Esophagus mucosa (tissue), 1 donor: Measurements from ENCODE around the gene SOHLH1. TPM values are rescaled to one million over a fixed set of nuclear protein-coding genes. Genes with fewer than 3 reads are reported as not detected.
"Not testable (repeated sequence)": the region's sequence is repeated elsewhere in the genome, so short reads cannot be mapped to it uniquely, and the experiment has no call there.

Experiments
- ATAC-seq: fragments of 200-7000 bp; cut with Tn5 transposase; one replicate; pipeline ENCODE4 v1.9.1; 2020
- total RNA-seq: library from RNA; stranded (reverse); gene quantifications from one replicate; pipeline ENCODE4 v1.2.4, GENCODE V29; 2023
- donor health status: DM: yes; HTN: yes; CAD: no.

Gene SOHLH1
- total RNA-seq, 1 donor from 2014 or later, result not detected

- ATAC-seq, result no peak
These were observed 22.4 kb downstream of the SOHLH1 start for GRCh38 chr9:135676891-135677290.

DNA sequence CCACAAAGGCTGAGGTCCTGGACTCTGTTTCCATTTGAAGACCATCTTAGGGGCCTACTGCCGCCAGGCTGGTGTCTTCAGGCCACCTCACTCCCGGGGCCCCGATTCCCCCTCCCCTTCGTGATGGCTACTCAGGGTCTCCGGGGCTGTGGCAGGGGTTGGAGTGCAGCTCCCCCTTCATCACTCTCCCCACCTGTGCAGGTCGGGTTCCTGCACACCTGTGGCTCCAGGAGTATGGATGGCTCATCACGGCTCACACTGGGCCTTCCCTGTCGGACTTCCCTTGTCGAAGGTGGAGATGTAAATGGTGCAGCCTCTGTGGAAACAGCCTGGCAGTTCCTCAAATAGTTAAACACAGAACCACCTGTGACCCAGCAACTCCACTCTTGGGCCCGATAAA is 24.3 kb downstream of the SOHLH1 start:
- ATAC-seq, result no peak

DNA sequence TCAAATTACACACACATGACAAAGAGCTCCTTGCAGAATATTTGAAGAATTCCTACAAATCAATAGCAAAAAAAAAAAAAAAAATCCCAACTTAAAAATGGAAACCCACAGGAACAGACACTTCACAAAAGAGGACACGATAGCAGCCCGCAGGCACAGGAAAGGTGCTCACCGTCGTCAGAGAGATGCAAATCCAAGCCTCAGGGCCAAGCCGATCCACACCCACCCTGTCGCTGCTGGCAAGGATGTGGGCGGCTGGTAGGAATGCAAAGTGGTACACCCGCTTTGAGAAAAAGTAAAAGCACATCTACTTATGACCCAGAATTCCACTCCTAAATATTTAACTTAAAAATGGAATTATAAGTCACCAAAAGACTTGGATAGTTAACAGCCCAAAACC is 25.3 kb downstream of the SOHLH1 start:
- ATAC-seq, result no peak

DNA sequence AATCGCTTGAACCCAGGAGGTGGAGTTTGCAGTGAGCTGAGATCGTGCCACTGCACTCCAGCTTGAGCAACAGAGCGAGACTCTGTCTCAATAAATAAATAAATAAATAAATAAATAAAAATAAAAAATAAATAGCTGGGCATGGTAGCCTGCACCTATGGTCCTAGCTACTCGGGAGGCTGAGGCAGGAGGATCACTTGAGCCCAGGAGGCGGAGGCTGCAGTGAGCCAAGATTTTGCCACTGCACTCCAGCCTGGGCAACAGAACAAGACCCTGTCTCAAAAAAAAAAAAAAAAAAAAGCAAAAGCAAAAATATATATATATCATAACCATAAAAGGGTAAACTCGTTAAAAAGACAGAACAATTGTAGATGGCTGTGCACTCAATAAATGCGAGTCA is 26.5 kb downstream of the SOHLH1 start:
- not testable (repeated sequence) for ATAC-seq

GRCh38 chr9:135671591-135672041 is 27.7 kb downstream of the SOHLH1 start:
- no peak for ATAC-seq

DNA sequence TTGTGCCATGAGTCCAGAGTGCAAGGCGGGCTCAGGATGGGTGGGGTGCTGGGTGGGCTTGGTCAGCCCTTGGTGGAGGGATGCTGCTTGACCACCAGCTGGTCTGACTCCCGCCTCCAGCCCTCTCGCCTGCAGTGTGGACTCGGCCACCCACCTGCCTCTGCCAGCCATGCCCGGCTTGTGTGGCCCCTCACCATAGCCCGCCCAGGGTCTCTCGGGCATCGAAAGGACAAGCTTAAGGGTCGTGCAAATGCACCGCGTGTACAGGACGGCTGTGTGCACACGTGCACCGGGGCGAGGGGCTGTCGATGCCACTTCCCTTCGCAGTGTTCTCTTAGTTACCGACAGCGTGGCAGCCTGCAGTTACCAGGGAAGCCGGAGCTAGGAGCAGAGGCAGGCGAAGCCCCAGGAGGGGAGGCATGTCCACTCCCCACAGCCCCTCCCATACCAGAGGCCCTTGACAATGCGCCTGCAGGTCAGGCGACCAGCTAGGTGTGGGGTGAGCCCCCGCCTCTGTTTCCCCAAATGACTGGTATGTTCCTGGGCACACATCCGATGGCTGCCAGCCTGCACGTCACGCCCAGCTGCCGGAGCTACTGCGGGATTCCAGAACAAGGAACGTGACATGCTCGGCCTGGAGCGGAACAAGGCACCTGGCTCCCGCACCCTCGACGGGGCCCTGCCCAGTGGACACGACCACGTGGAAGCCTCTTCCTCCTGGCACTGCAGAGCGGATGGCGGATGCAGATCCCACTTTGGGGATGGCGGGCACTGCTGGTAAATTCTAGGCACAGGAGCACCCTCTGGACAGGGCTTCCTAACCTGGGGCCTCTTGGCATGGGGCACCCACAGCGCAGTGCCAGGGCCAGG is 28.3 kb downstream of the SOHLH1 start:
- ATAC-seq, result no peak

- no peak for ATAC-seq
These were observed 29.5 kb downstream of the SOHLH1 start for GRCh38 chr9:135669616-135670285.

- ATAC-seq, result not testable (repeated sequence)
These were observed 30.3 kb downstream of the SOHLH1 start for GRCh38 chr9:135669018-135669417.

- ATAC-seq, result no peak
These were observed 31.7 kb downstream of the SOHLH1 start for GRCh38 chr9:135667463-135668001.

DNA sequence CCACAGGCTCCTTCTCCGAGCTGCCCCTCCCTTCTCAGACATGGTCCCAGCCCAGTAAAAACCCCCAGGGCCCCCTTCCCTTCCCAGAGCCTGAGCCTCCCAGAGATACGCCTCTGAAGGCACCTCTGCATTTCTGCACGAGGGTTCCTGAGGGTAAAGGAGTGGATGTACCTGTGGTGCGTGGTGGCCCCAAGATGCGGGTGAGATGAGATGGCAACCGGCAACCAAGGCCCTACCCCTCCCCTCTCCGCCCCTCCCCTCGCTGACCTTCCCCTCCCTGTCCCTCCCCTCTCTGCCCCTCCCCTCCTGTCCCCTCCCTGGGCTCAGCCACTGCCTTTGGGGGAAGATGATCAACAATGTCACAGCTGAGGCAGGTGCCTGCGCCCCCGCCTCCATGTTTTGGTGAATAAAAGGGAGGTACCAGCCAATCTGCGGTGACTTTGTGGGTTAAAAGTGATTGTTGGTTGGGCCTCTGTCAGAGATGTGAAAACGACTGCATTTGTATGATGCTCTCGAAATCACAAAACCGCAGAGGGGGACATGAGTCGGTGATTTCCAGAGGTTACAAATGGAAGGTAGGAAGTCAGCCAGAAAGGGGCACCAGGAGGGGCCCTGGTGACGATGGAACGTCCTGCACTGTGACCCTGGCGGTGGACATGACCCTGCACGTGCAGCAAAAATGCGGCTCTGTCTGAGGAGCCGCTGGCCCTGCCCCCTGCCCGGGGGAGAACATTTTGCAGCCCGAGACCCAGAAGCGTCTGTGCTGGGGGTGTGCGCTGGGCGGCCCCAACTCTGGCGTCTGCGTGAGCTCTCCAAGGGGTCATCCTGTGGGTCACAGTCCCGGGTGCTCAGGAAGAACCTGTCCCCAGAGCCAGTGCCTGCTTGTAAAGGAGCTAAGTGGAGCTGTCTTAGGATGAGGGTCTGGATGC is 32.5 kb downstream of the SOHLH1 start:
- no peak for ATAC-seq

DNA sequence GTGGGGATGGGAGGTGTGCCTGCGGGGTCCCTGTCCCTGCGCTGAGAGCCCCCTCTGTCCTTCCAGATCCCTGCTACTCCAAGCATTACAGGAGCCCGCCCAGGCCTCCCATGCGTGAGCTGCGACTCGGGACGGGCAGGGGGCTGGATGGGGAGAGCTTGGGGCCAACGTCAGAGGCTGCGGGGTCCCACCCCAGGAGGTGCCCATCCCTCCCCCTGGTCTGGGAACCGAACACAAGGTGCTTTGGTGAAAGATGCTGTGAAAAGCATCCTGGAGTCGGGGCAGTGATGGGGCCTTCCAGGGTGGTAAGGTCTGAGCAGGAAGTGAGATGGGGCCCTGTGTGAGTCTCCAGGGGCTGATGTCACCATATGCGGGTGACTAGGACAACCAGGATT is 33.5 kb downstream of the SOHLH1 start:
- no peak for ATAC-seq

DNA sequence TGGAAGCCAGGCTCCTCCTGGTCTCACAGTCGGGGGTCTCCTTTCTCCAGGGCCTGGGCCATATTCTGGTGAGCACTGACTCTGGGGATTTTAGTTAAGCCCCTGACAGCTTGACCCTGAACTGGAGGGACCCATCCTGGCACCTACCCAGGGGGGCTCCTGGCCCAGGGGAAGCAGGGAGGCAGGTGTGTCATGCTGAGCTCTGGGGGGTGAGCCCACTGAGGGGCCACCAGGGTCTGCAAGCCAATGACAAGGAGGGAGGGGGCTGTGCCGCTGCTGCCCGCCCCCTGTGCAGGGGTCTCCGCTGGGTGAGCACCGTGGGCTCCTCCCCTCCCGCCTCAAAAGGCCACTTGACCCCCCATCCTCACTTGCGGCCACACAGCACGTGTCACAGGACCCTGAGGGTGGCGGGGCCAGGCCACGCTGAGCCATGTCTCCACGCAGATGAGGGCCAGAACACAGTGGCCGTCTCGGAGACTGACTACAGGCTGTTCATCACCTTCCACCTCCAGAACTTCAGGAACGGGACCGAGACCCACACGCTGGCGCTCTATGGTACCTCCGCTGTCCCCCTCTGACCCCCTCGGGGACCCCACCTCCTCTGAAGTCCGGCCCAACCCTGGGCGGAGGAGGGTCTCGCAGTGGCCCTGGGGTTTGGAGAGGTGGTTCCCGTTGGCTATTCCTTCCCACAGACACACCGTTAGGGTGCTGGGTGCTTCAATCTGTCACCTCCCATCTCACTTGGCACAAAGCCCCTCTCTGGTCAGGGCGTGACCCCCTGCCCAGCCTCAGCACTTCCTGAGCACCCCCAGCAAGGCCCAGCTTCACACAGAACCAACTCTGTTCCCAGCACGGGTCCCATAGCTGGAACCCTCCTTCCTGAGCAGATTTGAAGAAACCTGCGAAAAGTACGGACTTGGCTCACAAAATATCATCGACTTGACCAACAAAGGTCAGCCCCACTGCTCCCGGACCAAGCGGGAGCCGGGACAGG is 34.2 kb downstream of the SOHLH1 start:
- ATAC-seq, result no peak

DNA sequence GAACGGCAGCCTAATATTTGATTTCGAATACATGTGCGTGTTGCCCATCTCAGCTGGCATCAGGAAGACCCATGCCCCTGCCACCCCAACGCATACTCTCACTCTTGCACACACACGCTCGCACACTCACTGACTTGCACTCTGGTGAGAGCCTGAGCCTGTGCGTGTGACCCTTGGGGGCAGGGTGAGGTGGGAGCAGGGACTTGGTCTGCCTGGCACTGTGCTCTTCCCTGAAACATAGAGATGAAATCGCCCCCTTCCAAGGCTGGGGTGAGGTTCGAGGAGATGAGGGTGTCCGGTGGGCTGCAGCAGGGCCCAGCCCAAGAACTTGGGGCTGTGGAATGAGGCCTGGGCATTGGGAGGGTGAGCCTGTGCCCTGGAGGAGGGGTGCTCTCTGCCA is 35.0 kb downstream of the SOHLH1 start:
- ATAC-seq, result no peak

GRCh38 chr9:135663857-135664256 is 35.4 kb downstream of the SOHLH1 start:
- ATAC-seq, result no peak

DNA sequence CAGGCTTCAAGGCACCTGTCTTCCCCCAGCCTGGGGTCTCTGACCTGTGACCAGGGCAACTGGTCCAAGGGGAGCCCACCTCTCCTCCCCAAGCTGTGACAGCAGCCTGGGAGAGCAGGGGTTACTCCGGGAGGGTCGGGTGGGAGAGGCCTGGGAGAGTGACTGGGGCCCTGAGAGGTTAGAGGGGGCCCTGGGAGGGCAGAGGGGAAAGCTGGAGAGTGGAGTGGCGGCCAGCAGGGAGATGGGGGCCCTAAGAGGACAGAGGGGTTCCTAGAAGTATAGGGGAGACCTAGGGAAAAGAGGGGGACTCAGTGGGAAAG is 35.9 kb downstream of the SOHLH1 start:
- no peak for ATAC-seq

DNA sequence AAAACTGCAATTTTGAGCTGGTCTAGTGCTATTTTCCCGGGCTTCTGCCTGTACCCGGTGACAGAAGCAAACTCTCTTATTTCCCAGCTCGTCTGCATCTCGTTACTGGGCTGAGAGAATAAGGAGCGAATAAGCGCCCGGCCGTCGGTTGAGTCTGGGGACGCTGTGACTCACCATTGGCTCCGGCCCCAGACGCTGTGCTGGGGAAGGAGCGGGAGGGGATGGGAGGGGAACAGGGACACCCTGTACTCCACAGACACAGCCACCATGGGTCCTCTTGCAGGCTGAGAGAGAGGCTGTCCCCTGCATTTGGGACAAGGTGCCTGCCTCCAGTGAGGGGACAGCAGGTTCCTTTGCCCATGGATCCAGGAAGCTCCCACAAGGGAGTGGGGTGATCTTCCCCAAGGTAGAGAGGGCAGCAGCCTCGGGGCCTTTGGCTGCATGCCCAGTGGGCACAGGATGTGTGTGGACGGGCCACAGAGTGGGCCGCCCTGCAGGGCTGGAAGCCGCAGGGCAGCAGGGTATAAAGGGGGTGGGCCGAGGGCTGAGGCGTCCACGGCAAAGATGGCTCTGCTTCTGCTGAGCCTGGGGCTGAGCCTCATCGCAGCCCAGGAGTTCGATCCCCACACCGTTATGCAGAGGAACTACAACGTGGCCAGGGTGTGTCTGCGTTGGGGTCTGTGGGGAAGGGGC is 36.4 kb downstream of the SOHLH1 start, which contains the start of gene LCN9:
TSS of gene LCN9 (plus strand) at position 552 of the 693 bp plus-strand sequence. CDS start at position 565, 13 bp downstream.
- ATAC-seq, result no peak

GRCh38 chr9:135661816-135662560 is 37.3 kb downstream of the SOHLH1 start:
- no peak for ATAC-seq

DNA sequence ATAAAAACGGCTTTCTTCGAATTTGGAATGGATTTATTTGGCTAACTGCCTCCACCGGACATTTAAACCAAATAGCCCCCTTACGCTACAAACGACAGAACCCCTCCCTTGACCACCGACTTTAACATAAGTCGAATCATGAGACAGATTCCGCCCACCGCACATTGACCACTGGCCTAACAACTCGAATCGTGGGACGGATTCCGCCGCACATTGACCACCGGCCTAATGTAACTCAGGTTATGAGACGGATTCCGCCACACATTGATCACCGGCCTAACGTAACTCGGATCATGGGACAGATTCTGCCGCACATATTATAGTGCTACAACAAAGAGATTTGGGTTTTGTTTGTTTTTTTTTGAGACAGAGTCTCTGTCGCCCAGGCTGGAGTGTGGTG is 38.9 kb downstream of the SOHLH1 start:
- ATAC-seq, result no peak

- no peak for ATAC-seq
These were observed 40.0 kb downstream of the SOHLH1 start for GRCh38 chr9:135659252-135659651.

DNA sequence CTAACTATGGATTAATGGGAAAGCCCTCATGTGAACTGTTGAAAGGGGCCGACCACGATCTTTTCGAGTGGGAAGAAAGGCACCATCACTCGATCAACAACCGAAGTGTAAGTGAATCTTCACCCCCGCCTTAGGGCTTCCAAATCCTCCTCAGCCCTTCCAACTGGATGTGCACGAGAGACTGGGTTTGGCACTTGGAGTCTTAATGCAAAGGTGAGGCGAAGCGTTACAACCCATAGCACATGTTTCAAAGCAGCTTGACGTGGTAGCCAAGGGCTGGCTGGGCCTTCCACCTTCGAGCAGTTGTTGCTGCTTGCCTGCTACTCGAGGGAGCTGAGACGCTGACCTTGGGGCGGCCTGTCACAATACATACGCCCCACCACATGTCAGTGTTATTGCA is 41.9 kb downstream of the SOHLH1 start:
- ATAC-seq, result no peak
